CD14-positive monocyte (primary cell): ENCODE data around the gene WDR38. TPM values are rescaled to one million over a fixed set of nuclear protein-coding genes. Genes with fewer than 3 reads are reported as not detected.

Source experiments
- DNase-seq, 3 donors: peaks; one replicate each; pipeline ENCODE4 v3.0.0-alpha.2; 2011 to 2022
- H2AFZ ChIP-seq: 2 replicates; pipeline ENCODE4 v1.6.0; 2012; ENCODE audit warnings: mild to moderate bottlenecking, low read depth, low read length, inconsistent platforms; ENCODE audit not compliant: insufficient read depth, poor library complexity, severe bottlenecking
- H3K27ac ChIP-seq, 2 donors: 1 replicate in 1 of 2; 2 replicates in 1 of 2; pipeline ENCODE4 v1.5.1; 2012 to 2013; ENCODE audit warnings: low read length in 2 of 2, control low read depth in 1 of 2, inconsistent platforms in 1 of 2, low read depth in 1 of 2, mild to moderate bottlenecking in 1 of 2
- H3K27me3 ChIP-seq, 2 donors: one replicate each; pipeline versions ENCODE4 v1.6.0 to v1.6.1; 2011 to 2013; ENCODE audit warnings: low read length in 2 of 2; ENCODE audit not compliant: control insufficient read depth in 2 of 2, insufficient read depth in 2 of 2
- H3K36me3 ChIP-seq, 2 donors: replicated peaks in 1 of 2; 1 replicate in 1 of 2; 2 replicates in 1 of 2; pipeline versions ENCODE4 v1.5.1 to v1.6.1; 2012 to 2013; ENCODE audit warnings: low read length in 2 of 2, control low read depth in 1 of 2, inconsistent platforms in 1 of 2, mild to moderate bottlenecking in 1 of 2; ENCODE audit not compliant: insufficient read depth in 2 of 2, control insufficient read depth in 1 of 2
- H3K4me1 ChIP-seq, 2 donors: 1 replicate in 1 of 2; 2 replicates in 1 of 2; pipeline versions ENCODE4 v1.5.1 to v1.6.1; 2012 to 2013; ENCODE audit warnings: low read length in 2 of 2, control low read depth in 1 of 2, inconsistent platforms in 1 of 2, mild to moderate bottlenecking in 1 of 2, moderate library complexity in 1 of 2; ENCODE audit not compliant: insufficient read depth in 2 of 2, control insufficient read depth in 1 of 2
- H3K4me2 ChIP-seq: replicated peaks from 2 replicates; pipeline ENCODE3; 2012; ENCODE audit warnings: low read length, moderate library complexity, mild to moderate bottlenecking; ENCODE audit not compliant: poor library complexity, severe bottlenecking; ENCODE audit errors: extremely low read depth
- H3K4me3 ChIP-seq, 3 experiments: fragments of 200-600 bp in 1 of 3; sonication (generic) in 1 of 3; replicated peaks in 1 of 3; 1 replicate in 2 of 3; 2 replicates in 1 of 3; pipeline ENCODE4 v1.5.1; 2011 to 2013; ENCODE audit warnings: low read length in 3 of 3, mild to moderate bottlenecking in 3 of 3, control low read depth in 2 of 3, low read depth in 2 of 3, inconsistent platforms in 1 of 3, moderate library complexity in 1 of 3
- H3K79me2 ChIP-seq: 2 replicates; pipeline ENCODE4 v1.6.0; 2012; ENCODE audit warnings: mild to moderate bottlenecking, control low read depth, inconsistent platforms, low read length, moderate library complexity; ENCODE audit not compliant: insufficient read depth
- H3K9ac ChIP-seq: 2 replicates; pipeline ENCODE4 v1.6.0; 2017; ENCODE audit warnings: low read length, mild to moderate bottlenecking; ENCODE audit not compliant: insufficient read depth, poor library complexity, severe bottlenecking
- H3K9me3 ChIP-seq, 2 donors: replicated peaks in 1 of 2; 1 replicate in 1 of 2; 2 replicates in 1 of 2; pipeline versions ENCODE4 v1.5.1 to v1.6.1; 2012 to 2013; ENCODE audit warnings: low read length in 2 of 2, control low read depth in 1 of 2; ENCODE audit not compliant: control insufficient read depth in 1 of 2, insufficient read depth in 1 of 2
- H4K20me1 ChIP-seq: 2 replicates; pipeline ENCODE4 v1.6.0; 2012; ENCODE audit warnings: mild to moderate bottlenecking, low read length, control low read depth, moderate library complexity; ENCODE audit not compliant: insufficient read depth
- H3K27ac Mint-ChIP-seq, 7 donors: one replicate each; pipeline ENCODE4 v1.8.0; 2020; ENCODE audit warnings: mild to moderate bottlenecking in 7 of 7, mixed read lengths in 7 of 7, moderate library complexity in 6 of 7, inconsistent platforms in 2 of 7
- H3K27me3 Mint-ChIP-seq, 3 donors: one replicate each; pipeline ENCODE4 v1.8.0; 2021 to 2022; ENCODE audit warnings: low read depth in 3 of 3, mild to moderate bottlenecking in 3 of 3, mixed read lengths in 3 of 3, moderate library complexity in 3 of 3, inconsistent platforms in 1 of 3
- H3K36me3 Mint-ChIP-seq, 2 donors: one replicate each; pipeline ENCODE4 v1.8.0; 2020; ENCODE audit warnings: mixed read lengths in 2 of 2, inconsistent platforms in 1 of 2, mild to moderate bottlenecking in 1 of 2
- H3K4me1 Mint-ChIP-seq: one replicate; pipeline ENCODE4 v1.8.0; 2020; ENCODE audit warnings: mild to moderate bottlenecking, mixed read lengths
- H3K4me3 Mint-ChIP-seq, 2 donors: one replicate each; pipeline ENCODE4 v1.8.0; 2020; ENCODE audit warnings: mild to moderate bottlenecking in 2 of 2, mixed read lengths in 2 of 2, moderate library complexity in 1 of 2
- H3K9me3 Mint-ChIP-seq, 7 donors: one replicate each; pipeline ENCODE4 v1.8.0; 2020 to 2022; ENCODE audit warnings: mixed read lengths in 7 of 7, mild to moderate bottlenecking in 6 of 7, moderate library complexity in 6 of 7, inconsistent platforms in 2 of 7
- CTCF ChIP-seq: fragments of 200-600 bp; IDR thresholded peaks from one replicate; pipeline ENCODE4 v1.8.0; 2022; ENCODE audit warnings: antibody characterized with exemption, mild to moderate bottlenecking
- WGBS: methylation state at CpG from one replicate; pipeline ENCODE4 v1.1.5; 2013; ENCODE audit warnings: missing lambda C conversion rate; ENCODE audit not compliant: insufficient coverage; 5-methylcytosine and 5-hydroxymethylcytosine counted together
- intact Hi-C, 2 donors: fragments of 100-400 bp; cut with micrococcal nuclease; formaldehyde crosslinking; loops; one replicate each; pipeline versions ENCODE4 v1.15.0 to v1.15.1; 2023
- polyA plus RNA-seq, 3 donors: library from polyadenylated mRNA; depleted of rRNA in 1 of 3; unstranded in 2 of 3; stranded (reverse) in 1 of 3; fragments of 300-500 nt in 2 of 3; fragments of >200 nt in 1 of 3; fragmentation: Illumina TruSeq in 2 of 3; gene quantifications; 1 replicate in 2 of 3; 2 replicates in 1 of 3; pipeline ENCODE4 v1.2.3, GENCODE V29; 2012 to 2021

The WDR38 gene
- polyA plus RNA-seq, 3 donors: not detected

- no peak for DNase-seq
- no peaks in the 10 kb centered on the region for H3K36me3 Mint-ChIP-seq
- H3K4me1 Mint-ChIP-seq: peaks cover 20% of the 10 kb centered on the region
- Histone ChIP-seq H2AFZ (no peak overlapping the region), H3K4me1 (peaks cover 17 to 19% of the 10 kb centered on the region in 2 donors), H3K27me3 (no peaks in the 10 kb centered on the region), H3K36me3 (no peaks in the 10 kb centered on the region), H3K79me2 (no peaks in the 10 kb centered on the region), H3K27ac (no peak overlapping the region), H3K9me3 (no peaks in the 10 kb centered on the region), H3K9ac (no peak overlapping the region), H4K20me1 (no peaks in the 10 kb centered on the region), H3K4me3 (no peak overlapping the region), H3K4me2 (no peak overlapping the region)
- H3K9me3 Mint-ChIP-seq: no peaks in the 10 kb centered on the region
- H3K4me3 Mint-ChIP-seq: no peak overlapping the region
- WGBS: 100% methylated on average over 1 of the region's 4 CpGs
- TF ChIP-seq CTCF: no peak
- H3K27me3 Mint-ChIP-seq: peaks cover 1 to 2% (median 1%) of the 10 kb centered on the region in 3 donors
- no peak overlapping the region for H3K27ac Mint-ChIP-seq
- intact Hi-C loops: no loop called here
Measured at GRCh38 chr9:124805186-124805585, 48.1 kb upstream of the WDR38 start.

GRCh38 chr9:124808246-124808956 lies 44.9 kb upstream of the WDR38 start:
- H3K27ac Mint-ChIP-seq: no peak overlapping the region
- intact Hi-C loops: no loop called here
- Histone ChIP-seq H3K4me2 (no peak overlapping the region), H3K27ac (no peak overlapping the region), H3K9me3 (no peaks in the 10 kb centered on the region), H3K27me3 (no peaks in the 10 kb centered on the region), H3K79me2 (no peaks in the 10 kb centered on the region), H3K4me3 (no peak overlapping the region), H4K20me1 (no peaks in the 10 kb centered on the region), H2AFZ (no peak overlapping the region), H3K4me1 (no peaks in the 10 kb centered on the region), H3K9ac (no peak overlapping the region), H3K36me3 (no peaks in the 10 kb centered on the region)
- H3K27me3 Mint-ChIP-seq: peaks cover 0 to 3% (median 1%) of the 10 kb centered on the region in 3 donors
- H3K4me1 Mint-ChIP-seq: no peaks in the 10 kb centered on the region
- H3K9me3 Mint-ChIP-seq: peaks cover 0 to 2% (median 0%) of the 10 kb centered on the region in 7 donors
- WGBS: 94% methylated on average over 10 of the region's 12 CpGs
- no peaks in the 10 kb centered on the region for H3K36me3 Mint-ChIP-seq
- TF ChIP-seq CTCF: no peak
- no peak overlapping the region for H3K4me3 Mint-ChIP-seq
- no peak for DNase-seq
